ENCODE data around the gene SFT2D3. TPM values are rescaled to one million over a fixed set of nuclear protein-coding genes. Genes with fewer than 3 reads are reported as not detected.

SFT2D3 gene
- total RNA-seq, 2 donors from 2014 or later = 5.5 to 10.1 TPM

DNA sequence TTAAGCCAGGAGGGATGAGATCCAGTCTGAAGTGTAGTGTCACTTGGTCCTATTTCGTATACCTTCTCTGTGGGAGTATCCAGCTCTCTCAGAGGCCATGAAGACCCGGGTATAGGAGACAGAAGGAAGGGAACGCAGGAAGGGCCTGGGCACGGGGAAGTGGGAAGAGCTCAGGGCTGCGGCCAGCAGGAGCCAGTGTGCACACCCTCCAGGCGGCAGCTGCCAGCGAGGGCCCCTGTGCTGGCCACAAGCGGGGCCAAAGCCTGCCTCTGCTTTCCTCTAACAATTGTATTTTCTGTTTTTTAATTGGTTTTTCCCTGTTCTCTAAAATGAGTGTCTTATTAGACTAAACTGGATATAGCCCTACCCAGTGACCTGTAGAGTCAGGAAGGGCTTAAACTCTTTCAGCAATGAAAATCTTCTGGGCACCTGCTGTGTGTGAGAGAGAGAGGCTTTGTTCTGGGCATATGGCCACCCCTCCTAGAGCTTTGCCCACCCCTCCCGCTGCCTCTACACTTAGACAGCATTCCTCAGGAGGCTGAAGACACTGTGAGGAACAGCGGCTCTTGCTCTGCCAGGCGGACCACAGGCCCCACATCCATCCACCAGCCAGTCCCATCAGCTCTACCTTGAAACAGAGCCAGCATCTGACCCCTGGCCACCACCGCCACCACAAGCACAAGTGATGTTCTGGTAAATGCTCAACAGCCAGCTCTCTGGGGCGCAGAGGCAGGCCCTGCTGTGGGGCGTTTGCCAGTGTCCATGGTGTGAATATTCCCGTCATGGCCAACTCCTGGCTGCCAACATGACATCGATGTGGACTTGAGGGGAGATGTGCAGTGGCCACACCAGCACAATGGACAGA is 45.9 kb upstream of the SFT2D3 start:
- Histone ChIP-seq H3K9ac (ENCODE audit: extremely low read depth, low read length, poor library complexity, severe bottlenecking) (no peak overlapping the region), H3K36me3 (ENCODE audit: control insufficient read depth, insufficient read depth, low read length) (peaks cover 4% of the 10 kb centered on the region), H3K4me3 (ENCODE audit: low read length) (no peak overlapping the region), H3K27ac (ENCODE audit: low read depth, low read length) (peak overlapping the region; percentile 49), H3K4me1 (ENCODE audit: control insufficient read depth, insufficient read depth, low read length) (no peaks in the 10 kb centered on the region), H3K9me3 (ENCODE audit: control insufficient read depth, low read length) (peaks cover 5% of the 10 kb centered on the region), H3K27me3 (ENCODE audit: control insufficient read depth, insufficient read depth, low read length, poor library complexity, severe bottlenecking) (no peaks in the 10 kb centered on the region)
- no peak for DNase-seq
- H3K4me1 Mint-ChIP-seq = peaks cover 7% of the 10 kb centered on the region
- no peak overlapping the region for H3K4me3 Mint-ChIP-seq
- H3K9me3 Mint-ChIP-seq = peaks cover 4% of the 10 kb centered on the region
- TF ChIP-seq, protein P1, sequence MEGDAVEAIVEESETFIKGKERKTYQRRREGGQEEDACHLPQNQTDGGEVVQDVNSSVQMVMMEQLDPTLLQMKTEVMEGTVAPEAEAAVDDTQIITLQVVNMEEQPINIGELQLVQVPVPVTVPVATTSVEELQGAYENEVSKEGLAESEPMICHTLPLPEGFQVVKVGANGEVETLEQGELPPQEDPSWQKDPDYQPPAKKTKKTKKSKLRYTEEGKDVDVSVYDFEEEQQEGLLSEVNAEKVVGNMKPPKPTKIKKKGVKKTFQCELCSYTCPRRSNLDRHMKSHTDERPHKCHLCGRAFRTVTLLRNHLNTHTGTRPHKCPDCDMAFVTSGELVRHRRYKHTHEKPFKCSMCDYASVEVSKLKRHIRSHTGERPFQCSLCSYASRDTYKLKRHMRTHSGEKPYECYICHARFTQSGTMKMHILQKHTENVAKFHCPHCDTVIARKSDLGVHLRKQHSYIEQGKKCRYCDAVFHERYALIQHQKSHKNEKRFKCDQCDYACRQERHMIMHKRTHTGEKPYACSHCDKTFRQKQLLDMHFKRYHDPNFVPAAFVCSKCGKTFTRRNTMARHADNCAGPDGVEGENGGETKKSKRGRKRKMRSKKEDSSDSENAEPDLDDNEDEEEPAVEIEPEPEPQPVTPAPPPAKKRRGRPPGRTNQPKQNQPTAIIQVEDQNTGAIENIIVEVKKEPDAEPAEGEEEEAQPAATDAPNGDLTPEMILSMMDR (conservative IDR thresholded peaks at IDR 0.05) = no peak
- H3K27ac Mint-ChIP-seq = no peak overlapping the region
- peaks cover 3% of the 10 kb centered on the region for H3K36me3 Mint-ChIP-seq (ENCODE audit: low read depth)
- WGBS, 2 experiments (ENCODE audit: insufficient coverage in 1 of 2, insufficient read length in 1 of 2) = 89 to 92% methylated on average over 7 to 16 of the region's 16 CpGs
- peaks cover 3% of the 10 kb centered on the region for H3K27me3 Mint-ChIP-seq (ENCODE audit: insufficient read depth)

- Histone ChIP-seq H3K4me1 (ENCODE audit: control insufficient read depth, insufficient read depth, low read length) (no peaks in the 10 kb centered on the region), H3K27ac (ENCODE audit: low read depth, low read length) (no peak overlapping the region), H3K9ac (ENCODE audit: extremely low read depth, low read length, poor library complexity, severe bottlenecking) (no peak overlapping the region), H3K36me3 (ENCODE audit: control insufficient read depth, insufficient read depth, low read length) (peaks cover 5% of the 10 kb centered on the region), H3K9me3 (ENCODE audit: control insufficient read depth, low read length) (peaks cover 6% of the 10 kb centered on the region), H3K4me3 (ENCODE audit: low read length) (no peak overlapping the region), H3K27me3 (ENCODE audit: control insufficient read depth, insufficient read depth, low read length, poor library complexity, severe bottlenecking) (no peaks in the 10 kb centered on the region)
- Mint-ChIP-seq H3K36me3 (ENCODE audit: low read depth) (peaks cover 4% of the 10 kb centered on the region), H3K4me1 (peaks cover 7% of the 10 kb centered on the region), H3K9me3 (peaks cover 4% of the 10 kb centered on the region), H3K27me3 (ENCODE audit: insufficient read depth) (peaks cover 5% of the 10 kb centered on the region), H3K4me3 (no peak overlapping the region), H3K27ac (no peak overlapping the region)
- 89 to 96% methylated on average over 11 to 15 of the region's 15 CpGs for WGBS, 2 experiments (ENCODE audit: insufficient coverage in 1 of 2, insufficient read length in 1 of 2)
- TF ChIP-seq, protein P1 (conservative IDR thresholded peaks at IDR 0.05) = no peak
- DNase-seq = no peak
These were observed 44.6 kb upstream of the SFT2D3 start for GRCh38 chr2:127656569-127657231.

DNA sequence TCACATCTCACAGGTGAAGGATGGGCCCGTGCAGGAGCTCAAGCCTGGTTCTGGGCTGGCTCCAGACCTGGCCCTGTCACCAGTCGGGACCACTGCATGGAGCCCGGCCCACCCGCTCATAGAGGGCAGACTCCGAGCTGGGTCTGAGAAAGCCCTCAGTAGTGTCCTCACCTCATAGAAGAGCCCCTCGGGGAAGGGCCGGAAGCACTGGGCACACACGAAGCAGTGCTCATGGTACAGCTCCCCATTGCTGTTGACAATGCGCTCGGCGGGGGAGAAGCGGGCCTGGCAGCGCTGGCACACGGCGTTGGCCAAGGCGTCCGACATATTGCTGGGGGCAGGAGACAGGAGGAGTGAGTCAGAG is 44.1 kb upstream of the SFT2D3 start:
- peaks cover 5% of the 10 kb centered on the region for H3K36me3 ChIP-seq (ENCODE audit: control insufficient read depth, insufficient read depth, low read length)
- H3K4me3 ChIP-seq (ENCODE audit: low read length) = no peak overlapping the region
- H3K27ac Mint-ChIP-seq = no peak overlapping the region
- H3K4me1 Mint-ChIP-seq = peaks cover 9% of the 10 kb centered on the region
- H3K27me3 Mint-ChIP-seq (ENCODE audit: insufficient read depth) = peaks cover 5% of the 10 kb centered on the region
- TF ChIP-seq, protein P1 (conservative IDR thresholded peaks at IDR 0.05) = no peak
- H3K9ac ChIP-seq (ENCODE audit: extremely low read depth, low read length, poor library complexity, severe bottlenecking) = no peak overlapping the region
- no peak for DNase-seq
- H3K27ac ChIP-seq (ENCODE audit: low read depth, low read length) = no peak overlapping the region
- no peaks in the 10 kb centered on the region for H3K4me1 ChIP-seq (ENCODE audit: control insufficient read depth, insufficient read depth, low read length)
- H3K36me3 Mint-ChIP-seq (ENCODE audit: low read depth) = peaks cover 4% of the 10 kb centered on the region
- no peak overlapping the region for H3K4me3 Mint-ChIP-seq
- WGBS, 2 experiments (ENCODE audit: insufficient coverage in 1 of 2, insufficient read length in 1 of 2) = 94 to 95% methylated on average over 9 to 17 of the region's 17 CpGs
- peaks cover 4% of the 10 kb centered on the region for H3K9me3 Mint-ChIP-seq
- no peaks in the 10 kb centered on the region for H3K27me3 ChIP-seq (ENCODE audit: control insufficient read depth, insufficient read depth, low read length, poor library complexity, severe bottlenecking)
- peaks cover 6% of the 10 kb centered on the region for H3K9me3 ChIP-seq (ENCODE audit: control insufficient read depth, low read length)

Measured in endodermal cell (in vitro differentiated cells).